HPDE6-E6E7 (cell line): ENCODE data around the gene MISP.

Source experiments
- DNase-seq: peaks from one replicate; pipeline ENCODE4 v3.0.0; 2011; ENCODE audit warnings: missing footprints; ENCODE audit errors: extremely low spot score

MISP gene

DNA sequence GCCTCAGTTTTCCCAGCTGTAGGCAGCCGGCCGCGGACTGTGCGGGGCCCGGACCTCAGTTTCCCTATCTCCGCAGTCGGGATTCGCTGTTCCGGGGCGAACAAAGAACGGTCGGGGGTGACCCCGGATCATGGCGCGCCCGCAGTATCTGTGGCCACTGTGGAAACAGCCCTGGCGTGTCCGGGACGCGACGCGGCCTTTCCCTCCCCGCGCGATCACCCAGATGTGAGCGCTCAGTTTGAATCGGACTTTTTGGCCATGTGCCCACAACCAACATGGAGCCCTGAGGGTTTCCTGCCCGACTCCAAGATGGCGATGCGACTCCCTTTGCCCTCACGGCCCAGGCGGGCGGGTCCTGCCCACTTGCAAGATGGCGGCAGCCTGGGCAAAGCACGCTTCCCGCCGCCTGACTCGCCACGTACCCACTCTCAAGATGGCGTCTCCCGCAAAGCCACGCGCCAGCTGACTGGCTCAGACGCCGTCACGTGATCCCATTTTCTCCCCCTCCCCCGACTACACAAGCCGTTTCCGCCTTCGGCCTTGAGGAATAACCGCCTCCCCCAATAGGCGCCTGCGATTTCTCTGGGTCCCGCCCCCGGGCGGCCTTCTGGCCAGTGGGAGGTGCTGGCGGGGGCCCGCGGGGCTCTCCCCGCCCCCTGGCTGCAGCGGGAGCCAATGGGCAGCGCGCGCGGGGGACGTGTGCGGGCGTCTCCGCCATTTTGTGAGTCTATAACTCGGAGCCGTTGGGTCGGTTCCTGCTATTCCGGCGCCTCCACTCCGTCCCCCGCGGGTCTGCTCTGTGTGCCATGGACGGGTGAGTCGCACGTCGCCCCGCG is 46.0 kb downstream of the MISP start, which contains the start of gene PTBP1:
Gene PTBP1 (plus strand): TSS at position 761 of the 836 bp plus-strand sequence. CDS start 46 bp downstream, at position 807.
- peak; percentile 97 for DNase-seq

DNA sequence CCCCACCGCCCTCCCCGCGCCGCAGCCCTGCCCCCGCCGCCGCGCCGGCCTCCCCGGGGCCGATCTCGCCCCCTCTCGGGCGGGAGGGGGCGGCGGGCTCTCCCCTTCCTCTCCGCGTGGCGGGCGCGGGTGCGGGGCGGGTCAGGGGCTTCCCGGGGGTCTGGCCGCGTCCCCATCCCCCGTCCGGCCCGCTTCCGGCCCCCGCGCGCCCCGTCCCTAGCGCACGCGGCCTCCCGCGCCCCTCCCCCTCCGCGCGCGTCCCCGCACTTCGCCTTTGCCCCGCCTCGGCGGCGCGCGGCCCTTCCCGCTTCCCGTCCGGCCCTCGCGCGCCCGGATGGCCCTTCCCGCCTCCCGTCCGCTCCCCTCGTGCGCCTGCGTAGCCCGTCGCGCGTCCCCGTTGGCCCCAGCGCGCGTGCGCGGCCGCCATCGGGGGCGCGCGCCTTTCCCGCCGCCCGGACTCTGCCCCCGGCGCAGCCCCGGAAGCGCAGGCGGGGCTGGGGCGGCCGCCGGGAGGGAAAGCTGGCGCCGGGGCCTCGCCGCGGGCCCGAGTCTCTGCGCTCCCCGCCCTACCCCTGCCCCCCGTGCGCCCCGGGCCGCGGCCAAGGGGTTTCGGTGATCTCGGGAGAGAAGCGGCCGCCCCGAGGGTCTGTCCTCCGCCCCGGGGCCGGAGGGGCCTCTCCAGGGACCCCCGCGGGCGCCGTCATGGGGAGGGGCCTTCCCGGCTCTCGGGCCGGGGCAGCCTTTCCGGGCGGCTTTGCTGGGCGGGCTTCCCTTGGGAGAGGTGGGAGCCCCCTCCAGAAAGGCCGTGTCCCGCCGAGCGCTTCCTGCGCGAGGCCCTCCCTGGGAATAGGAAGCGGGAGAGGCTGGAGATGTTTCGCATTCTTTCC is 46.9 kb downstream of the MISP start:
- DNase-seq = peak; percentile 87

- DNase-seq = no peak
Observed at GRCh38 chr19:798415-799075, 47.6 kb downstream of the MISP start.

DNA sequence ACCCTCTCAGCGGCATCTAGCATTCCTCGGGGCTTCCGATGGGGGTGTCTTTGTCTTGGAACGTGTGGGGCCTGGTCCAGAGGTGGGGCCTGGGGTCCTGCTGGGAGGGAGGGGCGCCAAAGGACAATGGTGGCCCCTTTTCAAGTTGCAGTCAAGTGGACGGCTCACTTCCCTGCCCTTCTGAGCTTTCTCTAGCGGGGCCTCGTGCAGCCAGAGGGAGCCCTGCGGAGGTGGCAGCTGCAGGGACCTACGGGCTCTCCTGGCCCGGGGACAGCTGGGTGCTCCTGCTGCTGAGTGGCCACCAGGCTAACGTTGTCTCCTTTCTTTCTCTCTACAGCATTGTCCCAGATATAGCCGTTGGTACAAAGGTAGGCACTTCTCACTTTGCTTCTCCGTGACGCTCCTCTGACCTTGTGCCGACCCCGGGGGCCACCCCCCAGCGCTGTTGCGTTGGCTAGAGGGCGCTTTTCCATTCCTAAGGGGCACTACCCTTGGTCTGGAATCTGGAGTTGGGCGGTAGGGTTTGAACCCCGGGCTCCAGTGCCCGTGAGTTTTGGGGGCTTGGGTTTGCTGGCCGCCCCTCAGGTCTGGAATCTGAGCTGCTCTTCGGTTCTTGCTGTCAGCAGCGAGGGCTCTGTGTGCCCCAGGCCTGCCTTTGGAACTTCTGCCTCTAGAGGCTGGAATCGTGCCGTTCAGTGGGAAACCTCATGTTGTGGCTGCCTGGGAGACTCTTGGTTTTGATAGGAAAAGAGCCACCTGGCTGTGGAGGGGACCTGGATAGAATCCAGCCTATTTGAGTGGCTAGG is 48.4 kb downstream of the MISP start:
- DNase-seq = no peak

- no peak for DNase-seq
Observed at GRCh38 chr19:800360-801029, 49.6 kb downstream of the MISP start.

- no peak for DNase-seq
Observed at GRCh38 chr19:801030-801860, 50.3 kb downstream of the MISP start.

DNA sequence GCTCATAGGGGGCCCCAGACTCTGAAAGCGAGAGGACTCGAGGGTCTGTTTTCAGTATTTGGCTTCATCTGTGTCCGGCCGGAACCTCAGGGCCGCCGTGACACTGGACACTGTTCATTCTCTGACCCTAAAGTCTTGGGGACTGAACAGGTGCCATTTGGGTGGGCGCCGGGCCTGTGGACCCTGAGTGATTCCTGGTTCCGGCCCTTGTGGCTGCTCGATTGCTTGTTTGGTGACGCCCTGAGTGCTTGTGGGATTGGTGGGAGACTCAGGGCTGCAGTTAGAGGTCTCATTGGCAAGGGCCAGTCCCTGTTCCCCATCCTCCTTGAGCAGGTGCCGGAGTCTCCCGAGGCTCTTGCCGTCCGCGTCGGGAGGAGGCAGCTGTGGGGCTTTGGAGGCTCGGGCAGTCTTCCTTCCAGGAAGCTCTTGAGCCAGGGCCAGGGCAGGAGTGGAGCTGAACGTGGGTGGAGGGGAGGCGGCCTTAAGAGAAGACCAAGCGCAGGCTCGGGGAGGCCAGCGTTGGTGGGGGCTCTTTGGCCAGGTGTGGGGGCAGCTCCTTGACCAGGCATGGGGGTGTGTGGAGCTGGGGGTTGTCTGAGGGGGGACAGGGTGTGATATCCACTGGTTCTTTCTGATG is 51.1 kb downstream of the MISP start:
- no peak for DNase-seq

DNA sequence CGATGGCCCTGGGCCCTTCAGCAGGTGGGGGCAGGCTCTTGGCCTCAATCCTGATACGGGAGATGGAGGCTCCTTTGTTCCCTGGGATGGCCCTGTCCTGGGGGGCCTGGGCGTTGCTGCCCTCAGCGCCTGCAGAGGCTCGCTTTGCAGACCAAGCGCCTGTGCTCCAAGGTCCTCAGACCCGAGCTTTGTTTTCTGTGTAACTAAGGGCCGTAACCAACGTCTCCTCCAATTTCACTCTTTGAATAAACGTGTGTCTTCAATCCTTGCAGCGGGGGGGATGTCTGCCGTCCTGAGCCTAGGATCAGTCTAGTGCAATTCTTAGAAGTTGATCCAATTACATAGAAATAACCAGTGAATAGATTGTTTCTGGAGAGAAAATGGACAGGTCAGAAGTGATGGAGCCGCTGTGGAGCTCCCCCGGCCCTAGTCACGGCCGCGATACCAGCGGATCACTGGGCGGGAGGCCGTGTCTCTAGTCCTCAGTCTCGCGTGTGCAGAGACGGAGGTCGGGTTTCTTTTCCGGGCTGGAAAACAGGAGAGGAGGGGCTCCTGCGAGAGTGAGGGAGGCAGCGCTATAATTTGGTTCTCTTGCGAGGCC is 51.7 kb downstream of the MISP start:
- DNase-seq = no peak

- DNase-seq = no peak
Observed at GRCh38 chr19:803099-803561, 52.2 kb downstream of the MISP start.

GRCh38 chr19:803686-804418 is 52.9 kb downstream of the MISP start:
- no peak for DNase-seq

- no peak for DNase-seq
Observed at GRCh38 chr19:804419-805165, 53.7 kb downstream of the MISP start.

DNA sequence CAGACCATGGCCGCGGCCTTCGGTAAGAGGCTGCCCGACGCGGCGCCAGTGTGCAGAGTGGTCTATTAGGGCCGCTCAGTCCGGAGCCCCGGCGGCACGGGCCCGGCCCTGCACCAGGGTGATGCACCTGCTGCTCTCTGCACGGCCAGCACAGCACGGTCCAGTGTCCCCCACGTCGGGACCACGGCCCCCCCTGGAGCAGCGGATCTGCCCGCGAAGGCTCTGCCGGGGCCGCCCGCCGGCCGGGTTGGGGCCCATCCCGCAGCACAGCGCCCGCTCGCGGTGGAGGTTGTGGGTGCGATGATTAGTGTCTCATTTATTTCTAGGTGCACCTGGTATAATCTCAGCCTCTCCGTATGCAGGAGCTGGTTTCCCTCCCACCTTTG is 54.2 kb downstream of the MISP start:
- no peak for DNase-seq

DNA sequence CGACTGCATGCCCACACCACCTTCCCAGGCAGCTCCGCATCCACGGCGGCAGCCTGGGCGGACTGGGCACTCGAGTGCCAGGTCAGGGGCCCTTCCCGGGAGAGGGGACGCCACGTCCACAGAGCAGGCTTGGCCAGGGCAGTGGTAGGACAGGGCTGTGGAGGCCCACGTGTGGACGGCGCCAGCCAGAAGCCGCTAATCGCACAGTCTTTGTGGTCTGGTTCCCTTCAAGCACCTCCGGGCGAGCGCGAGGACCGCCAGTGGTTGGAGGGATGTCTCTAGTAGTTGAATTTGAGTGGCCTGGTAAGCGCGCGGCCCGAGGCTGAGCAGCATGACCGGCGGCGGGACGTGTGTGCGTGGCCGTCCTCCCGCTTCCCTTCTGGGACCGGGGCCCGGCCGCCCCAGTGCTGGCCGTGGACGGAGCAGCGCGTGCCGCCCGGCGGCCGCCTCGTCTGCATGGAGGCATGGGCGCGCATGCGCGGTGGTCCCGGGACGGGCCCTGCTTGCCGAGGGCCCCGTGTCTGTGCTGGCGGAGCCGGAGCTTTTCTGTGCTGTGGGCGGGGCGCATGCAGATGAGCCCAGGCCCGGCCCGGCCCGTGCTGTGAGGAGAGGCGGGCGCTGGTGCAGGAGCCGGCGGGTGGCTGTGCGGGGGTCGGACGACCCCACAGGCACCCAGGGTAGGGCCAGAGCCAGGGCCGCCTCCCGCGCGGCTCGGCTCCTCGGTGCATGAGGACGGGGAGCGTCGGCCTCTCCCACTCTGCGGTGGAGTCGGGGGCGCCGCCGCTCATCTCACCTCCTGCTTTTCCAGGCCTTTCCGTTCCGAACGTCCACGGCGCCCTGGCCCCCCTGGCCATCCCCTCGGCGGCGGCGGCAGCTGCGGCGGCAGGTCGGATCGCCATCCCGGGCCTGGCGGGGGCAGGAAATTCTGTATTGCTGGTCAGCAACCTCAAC is 55.0 kb downstream of the MISP start:
- DNase-seq = no peak

GRCh38 chr19:806815-807421 is 56.0 kb downstream of the MISP start:
- no peak for DNase-seq

DNA sequence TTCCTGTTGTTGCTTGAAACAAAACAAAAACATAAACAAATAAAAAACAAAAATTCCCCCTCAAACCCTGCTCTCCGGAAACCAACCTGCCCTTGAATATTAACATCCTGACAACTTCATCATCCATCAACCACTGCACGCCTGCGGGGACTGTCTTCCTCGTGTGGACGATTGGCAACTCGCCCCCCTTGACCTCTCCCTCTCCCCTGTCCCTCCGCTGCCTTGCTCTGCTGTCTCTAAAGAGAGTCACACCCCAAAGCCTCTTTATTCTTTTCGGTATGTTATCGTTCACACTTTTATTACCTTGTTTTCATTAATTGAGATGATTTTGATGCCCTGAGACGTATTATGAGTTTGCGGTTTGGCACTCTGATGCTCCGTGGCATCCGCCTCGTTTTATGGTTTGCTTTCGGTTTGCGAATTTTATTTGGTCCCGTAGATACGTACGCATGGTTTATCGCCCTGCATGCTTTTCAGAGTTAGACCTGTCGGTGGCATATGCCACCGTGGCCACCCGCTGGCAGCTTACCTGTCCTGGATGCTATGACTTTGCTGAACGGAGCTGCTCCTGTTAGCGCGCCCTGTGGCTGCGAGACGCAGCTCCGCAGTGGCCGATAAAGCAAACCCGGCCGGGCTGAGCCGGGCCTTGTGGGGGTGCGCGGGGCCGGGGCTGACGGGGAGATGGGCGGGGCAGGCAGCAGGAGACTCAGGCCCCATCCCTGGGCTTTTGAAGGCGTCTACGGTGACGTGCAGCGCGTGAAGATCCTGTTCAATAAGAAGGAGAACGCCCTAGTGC is 56.9 kb downstream of the MISP start:
- DNase-seq = no peak
